OCI-LY1 (cell line): ENCODE measurements around the gene TNNT3.

Source experiments
- CTCF ChIP-seq: fragments of 200-600 bp; sonication (generic), shearing (Covaris generic); IDR thresholded peaks from 2 replicates; pipeline ENCODE4 v1.5.1; 2017; ENCODE audit warnings: mild to moderate bottlenecking, antibody characterized with exemption, low read length, moderate library complexity, mixed read lengths
- EZH2 ChIP-seq: fragments of 200-600 bp; sonication (generic), shearing (Covaris generic); IDR thresholded peaks from 2 replicates; pipeline ENCODE4 v1.8.0; 2017; ENCODE audit warnings: borderline replicate concordance, mixed run types, mild to moderate bottlenecking, antibody characterized with exemption, low read length, moderate library complexity, mixed read lengths

GRCh38 chr11:1877211-1878136 lies 42.0 kb upstream of the TNNT3 start:
- TF ChIP-seq CTCF = no peak
- no peak for TF ChIP-seq EZH2
